ENCODE measurements around the gene TRIM66. TPM values are rescaled to one million over a fixed set of nuclear protein-coding genes. Genes with fewer than 3 reads are reported as not detected.

The TRIM66 gene
- total RNA-seq, 2 donors from 2014 or later, result 10.2 to 18.1 TPM

- Histone ChIP-seq H3K27me3 (replicated peaks; ENCODE audit: insufficient read depth) (no peaks in the 10 kb centered on the region), H3K36me3 (peaks cover 14% of the 10 kb centered on the region), H3K27ac (peak overlapping the region; percentile 20 to 94), H3K9me3 (no peaks in the 10 kb centered on the region), H3K4me3 (no peak overlapping the region), H3K4me1 (ENCODE audit: control insufficient read depth in 1 of 2, low read depth in 2 of 2) (peaks cover 30 to 67% of the 10 kb centered on the region in 2 donors)
- ATAC-seq (ENCODE audit: insufficient number of reproducible peaks, low FRiP score, low read depth) (no peak), DNase-seq (ENCODE audit: low spot score) (no peak)
- TF ChIP-seq, protein P1, sequence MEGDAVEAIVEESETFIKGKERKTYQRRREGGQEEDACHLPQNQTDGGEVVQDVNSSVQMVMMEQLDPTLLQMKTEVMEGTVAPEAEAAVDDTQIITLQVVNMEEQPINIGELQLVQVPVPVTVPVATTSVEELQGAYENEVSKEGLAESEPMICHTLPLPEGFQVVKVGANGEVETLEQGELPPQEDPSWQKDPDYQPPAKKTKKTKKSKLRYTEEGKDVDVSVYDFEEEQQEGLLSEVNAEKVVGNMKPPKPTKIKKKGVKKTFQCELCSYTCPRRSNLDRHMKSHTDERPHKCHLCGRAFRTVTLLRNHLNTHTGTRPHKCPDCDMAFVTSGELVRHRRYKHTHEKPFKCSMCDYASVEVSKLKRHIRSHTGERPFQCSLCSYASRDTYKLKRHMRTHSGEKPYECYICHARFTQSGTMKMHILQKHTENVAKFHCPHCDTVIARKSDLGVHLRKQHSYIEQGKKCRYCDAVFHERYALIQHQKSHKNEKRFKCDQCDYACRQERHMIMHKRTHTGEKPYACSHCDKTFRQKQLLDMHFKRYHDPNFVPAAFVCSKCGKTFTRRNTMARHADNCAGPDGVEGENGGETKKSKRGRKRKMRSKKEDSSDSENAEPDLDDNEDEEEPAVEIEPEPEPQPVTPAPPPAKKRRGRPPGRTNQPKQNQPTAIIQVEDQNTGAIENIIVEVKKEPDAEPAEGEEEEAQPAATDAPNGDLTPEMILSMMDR (IDR thresholded peaks at IDR 0.05), result no peak
Observed at GRCh38 chr11:8713760-8714454, 31.4 kb upstream of the TRIM66 start.

DNA sequence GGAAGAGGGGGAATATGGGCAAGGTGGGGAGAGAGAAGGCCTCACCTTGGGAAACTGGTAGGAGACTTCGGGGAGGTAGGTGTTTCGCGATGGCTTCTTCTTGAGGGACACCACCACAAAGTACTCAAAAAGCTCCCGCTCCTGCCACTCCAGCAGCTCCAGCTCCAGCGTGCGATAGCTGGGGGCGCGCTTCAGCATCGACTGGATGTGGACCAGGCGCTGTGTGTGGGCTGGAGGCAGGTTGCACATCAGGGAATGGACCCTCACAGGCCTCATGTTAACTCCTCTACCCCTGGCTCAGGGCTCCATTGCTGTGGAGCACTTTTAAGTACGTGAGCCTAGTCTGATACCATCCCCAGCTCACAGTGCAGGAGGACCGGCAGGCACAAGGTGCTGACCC, 30.0 kb upstream of the TRIM66 start:
- Histone ChIP-seq H3K27ac (no peak overlapping the region), H3K4me3 (no peak overlapping the region), H3K27me3 (replicated peaks; ENCODE audit: insufficient read depth) (no peaks in the 10 kb centered on the region), H3K36me3 (peaks cover 14% of the 10 kb centered on the region), H3K4me1 (ENCODE audit: control insufficient read depth in 1 of 2, low read depth in 2 of 2) (peaks cover 33 to 68% of the 10 kb centered on the region in 2 donors), H3K9me3 (no peaks in the 10 kb centered on the region)
- TF ChIP-seq, protein P1 (IDR thresholded peaks at IDR 0.05), result no peak
- ATAC-seq (ENCODE audit: insufficient number of reproducible peaks, low FRiP score, low read depth) (no peak), DNase-seq (ENCODE audit: low spot score) (no peak)

- TF ChIP-seq, protein P1 (IDR thresholded peaks at IDR 0.05), result no peak
- H3K27ac ChIP-seq, result no peak overlapping the region
Observed at GRCh38 chr11:8711895-8712442, 29.5 kb upstream of the TRIM66 start.

GRCh38 chr11:8709777-8710176, 27.3 kb upstream of the TRIM66 start:
- TF ChIP-seq, protein P1 (IDR thresholded peaks at IDR 0.05), result no peak
- Histone ChIP-seq H3K27me3 (replicated peaks; ENCODE audit: insufficient read depth) (no peaks in the 10 kb centered on the region), H3K4me1 (ENCODE audit: control insufficient read depth in 1 of 2, low read depth in 2 of 2) (peaks cover 21 to 49% of the 10 kb centered on the region in 2 donors), H3K36me3 (peaks cover 21% of the 10 kb centered on the region), H3K4me3 (no peak overlapping the region), H3K9me3 (no peaks in the 10 kb centered on the region), H3K27ac (peak overlapping the region; percentile 85 to 95)
- DNase-seq (ENCODE audit: low spot score) (no peak), ATAC-seq (ENCODE audit: insufficient number of reproducible peaks, low FRiP score, low read depth) (no peak)

More at GRCh38 chr11:8711895-8712442, 29.5 kb upstream of the TRIM66 start:
- no peaks in the 10 kb centered on the region for H3K27me3 ChIP-seq (replicated peaks; ENCODE audit: insufficient read depth)
- peaks cover 33 to 68% of the 10 kb centered on the region in 2 donors for H3K4me1 ChIP-seq (ENCODE audit: control insufficient read depth in 1 of 2, low read depth in 2 of 2)
- no peak overlapping the region for H3K4me3 ChIP-seq
- ATAC-seq (ENCODE audit: insufficient number of reproducible peaks, low FRiP score, low read depth), result no peak
- H3K9me3 ChIP-seq, result no peaks in the 10 kb centered on the region
- H3K36me3 ChIP-seq, result peaks cover 14% of the 10 kb centered on the region
- DNase-seq (ENCODE audit: low spot score), result no peak

- TF ChIP-seq, protein P1 (IDR thresholded peaks at IDR 0.05), result no peak
- Histone ChIP-seq H3K4me3 (no peak overlapping the region), H3K9me3 (no peaks in the 10 kb centered on the region), H3K27ac (peak overlapping the region; percentile 95 to 97), H3K36me3 (peaks cover 19% of the 10 kb centered on the region), H3K27me3 (replicated peaks; ENCODE audit: insufficient read depth) (no peaks in the 10 kb centered on the region), H3K4me1 (ENCODE audit: control insufficient read depth in 1 of 2, low read depth in 2 of 2) (peaks cover 19 to 42% of the 10 kb centered on the region in 2 donors)
- ATAC-seq (ENCODE audit: insufficient number of reproducible peaks, low FRiP score, low read depth) (peak; percentile 92), DNase-seq (ENCODE audit: low spot score) (peak; percentile 79)
Observed at GRCh38 chr11:8709002-8709672, 26.7 kb upstream of the TRIM66 start.

Measured in thoracic aorta (tissue), 2 donors.